ENCODE data around the gene ODR4.

DNA sequence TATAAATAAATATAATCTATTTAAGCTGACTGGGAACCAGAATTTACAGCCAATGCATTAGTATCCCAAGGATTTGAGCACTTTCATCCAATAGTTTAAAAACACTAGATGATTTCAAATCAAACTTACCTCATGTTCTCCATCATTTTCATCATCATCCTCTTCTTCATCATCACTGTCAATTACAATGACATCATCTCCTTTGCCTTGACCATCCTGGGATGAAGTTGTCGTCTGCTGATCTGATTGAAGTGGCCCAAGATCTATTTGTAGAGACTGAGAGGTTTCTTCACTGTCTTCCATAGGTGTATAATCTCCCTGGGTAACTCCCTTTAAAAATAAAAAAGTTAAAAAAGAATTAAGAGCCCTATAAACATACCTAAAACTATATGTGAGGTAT, 48.3 kb upstream of the ODR4 start:
- TF ChIP-seq, protein P1, sequence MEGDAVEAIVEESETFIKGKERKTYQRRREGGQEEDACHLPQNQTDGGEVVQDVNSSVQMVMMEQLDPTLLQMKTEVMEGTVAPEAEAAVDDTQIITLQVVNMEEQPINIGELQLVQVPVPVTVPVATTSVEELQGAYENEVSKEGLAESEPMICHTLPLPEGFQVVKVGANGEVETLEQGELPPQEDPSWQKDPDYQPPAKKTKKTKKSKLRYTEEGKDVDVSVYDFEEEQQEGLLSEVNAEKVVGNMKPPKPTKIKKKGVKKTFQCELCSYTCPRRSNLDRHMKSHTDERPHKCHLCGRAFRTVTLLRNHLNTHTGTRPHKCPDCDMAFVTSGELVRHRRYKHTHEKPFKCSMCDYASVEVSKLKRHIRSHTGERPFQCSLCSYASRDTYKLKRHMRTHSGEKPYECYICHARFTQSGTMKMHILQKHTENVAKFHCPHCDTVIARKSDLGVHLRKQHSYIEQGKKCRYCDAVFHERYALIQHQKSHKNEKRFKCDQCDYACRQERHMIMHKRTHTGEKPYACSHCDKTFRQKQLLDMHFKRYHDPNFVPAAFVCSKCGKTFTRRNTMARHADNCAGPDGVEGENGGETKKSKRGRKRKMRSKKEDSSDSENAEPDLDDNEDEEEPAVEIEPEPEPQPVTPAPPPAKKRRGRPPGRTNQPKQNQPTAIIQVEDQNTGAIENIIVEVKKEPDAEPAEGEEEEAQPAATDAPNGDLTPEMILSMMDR (IDR thresholded peaks at IDR 0.05) = no peak
- TF ChIP-seq POLR2A (IDR thresholded peaks at IDR 0.05) = no peak
